SK-N-SH (cell line): ENCODE measurements around the gene OXER1.

ENCODE experiments used
- CTCF ChIP-seq: fragments of 200-600 bp; sonication (generic); IDR thresholded peaks from 2 replicates; pipeline ENCODE4 v1.6.1; 2017; ENCODE audit warnings: antibody characterized with exemption, mild to moderate bottlenecking, moderate library complexity
- EP300 ChIP-seq, 2 experiments: IDR thresholded peaks; 2 replicates each; pipeline versions ENCODE4 v1.4.0 to v1.6.1; 2012; ENCODE audit warnings: borderline replicate concordance in 1 of 2, low read depth in 1 of 2, low read length in 1 of 2
- EZH2phosphoT487 ChIP-seq: fragments of 200-600 bp; sonication (generic); IDR thresholded peaks from 2 replicates; pipeline ENCODE4 v1.6.1; 2017; ENCODE audit warnings: low read depth, mixed run types, mild to moderate bottlenecking, antibody characterized with exemption, moderate library complexity, borderline replicate concordance
- FOXM1 ChIP-seq: IDR thresholded peaks from 2 replicates; pipeline ENCODE4 v1.4.0; 2012; ENCODE audit warnings: low read depth, mild to moderate bottlenecking
- GATA2 ChIP-seq: sonication (generic); formaldehyde crosslinking; IDR thresholded peaks from 2 replicates; pipeline ENCODE4 v1.5.0; 2020; ENCODE audit warnings: mild to moderate bottlenecking, missing genetic modification reagents
- IRF3 ChIP-seq: fragments of 150-350 bp; IDR thresholded peaks from 2 replicates; pipeline ENCODE4 v1.6.1; 2016; ENCODE audit warnings: mild to moderate bottlenecking, low read depth, low read length
- NFIC ChIP-seq: IDR thresholded peaks from 2 replicates; pipeline ENCODE4 v1.4.0; 2012; ENCODE audit warnings: borderline replicate concordance
- PBX3 ChIP-seq: IDR thresholded peaks from 2 replicates; pipeline ENCODE4; 2012
- POLR2AphosphoS5 ChIP-seq: IDR thresholded peaks from 2 replicates; pipeline ENCODE4 v1.6.1; 2012; ENCODE audit warnings: low read depth, low read length
- RFX5 ChIP-seq: IDR thresholded peaks from 2 replicates; pipeline ENCODE4 v1.6.1; 2012; ENCODE audit warnings: mild to moderate bottlenecking, improper control_type of control experiment, low read length
- SIN3A ChIP-seq: IDR thresholded peaks from 2 replicates; pipeline ENCODE4 v1.6.1; 2012; ENCODE audit warnings: low read depth, mild to moderate bottlenecking, low read length, moderate library complexity, borderline replicate concordance
- TAF1 ChIP-seq: IDR thresholded peaks from 2 replicates; pipeline ENCODE4 v1.6.1; 2012; ENCODE audit warnings: low read depth, mild to moderate bottlenecking, low read length, moderate library complexity, borderline replicate concordance
- TCF12 ChIP-seq: IDR thresholded peaks from 2 replicates; pipeline ENCODE4 v1.4.0; 2012
- YY1 ChIP-seq: IDR thresholded peaks from 2 replicates; pipeline ENCODE4 v1.4.0; 2012; ENCODE audit warnings: low read depth, mild to moderate bottlenecking

- no peak for TF ChIP-seq PBX3
- TF ChIP-seq YY1 = no peak
- no peak for TF ChIP-seq TAF1
- TF ChIP-seq CTCF = no peak
- no peak for TF ChIP-seq POLR2AphosphoS5
- TF ChIP-seq RFX5 = no peak
- no peak for TF ChIP-seq EZH2phosphoT487
- no peak for TF ChIP-seq SIN3A
- no peak for TF ChIP-seq TCF12
- TF ChIP-seq NFIC = no peak
- no peak for TF ChIP-seq GATA2
- no peak for TF ChIP-seq EP300 (IDR thresholded peaks at IDR 0.05; ENCODE audit: borderline replicate concordance in 1 of 2, low read depth in 1 of 2, low read length in 1 of 2)
- no peak for TF ChIP-seq IRF3
- no peak for TF ChIP-seq FOXM1
Observed at GRCh38 chr2:42743659-42743990, 20.3 kb downstream of the OXER1 start.
